ENCODE results near the gene S100A7.
"Not testable (repeated sequence)": the region's sequence is repeated elsewhere in the genome, so short reads cannot be mapped to it uniquely, and the experiment has no call there.

S100A7 gene

DNA sequence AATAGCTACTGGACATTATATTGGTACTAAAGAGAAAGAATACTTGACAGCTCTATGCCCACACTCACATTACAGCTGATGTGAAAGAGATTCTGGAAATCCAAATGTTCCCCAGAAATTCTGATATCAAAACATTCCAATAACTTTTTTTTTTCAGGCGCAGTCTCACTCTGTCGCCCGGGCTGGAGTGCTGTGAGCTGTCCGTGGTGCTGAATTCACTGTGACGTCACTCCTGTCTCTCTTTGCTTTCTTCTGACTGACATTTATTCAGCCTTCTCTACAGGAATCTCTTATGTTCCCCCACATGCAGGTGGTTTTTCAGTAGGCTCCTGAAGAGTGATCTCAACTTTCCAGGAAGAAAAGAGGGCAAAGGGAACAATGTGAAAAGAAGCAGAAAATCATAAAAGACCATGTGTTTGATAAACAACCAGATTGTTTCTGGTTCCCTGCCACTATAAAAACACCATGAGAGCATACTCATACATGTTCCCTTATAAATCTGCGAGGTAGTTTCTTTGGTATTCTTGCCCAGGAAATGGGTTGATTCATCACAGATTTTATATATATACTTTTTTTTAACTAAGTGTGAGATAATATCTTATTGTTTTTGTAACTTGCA is 37.9 kb downstream of the S100A7 start:
- TF ChIP-seq, protein P1, sequence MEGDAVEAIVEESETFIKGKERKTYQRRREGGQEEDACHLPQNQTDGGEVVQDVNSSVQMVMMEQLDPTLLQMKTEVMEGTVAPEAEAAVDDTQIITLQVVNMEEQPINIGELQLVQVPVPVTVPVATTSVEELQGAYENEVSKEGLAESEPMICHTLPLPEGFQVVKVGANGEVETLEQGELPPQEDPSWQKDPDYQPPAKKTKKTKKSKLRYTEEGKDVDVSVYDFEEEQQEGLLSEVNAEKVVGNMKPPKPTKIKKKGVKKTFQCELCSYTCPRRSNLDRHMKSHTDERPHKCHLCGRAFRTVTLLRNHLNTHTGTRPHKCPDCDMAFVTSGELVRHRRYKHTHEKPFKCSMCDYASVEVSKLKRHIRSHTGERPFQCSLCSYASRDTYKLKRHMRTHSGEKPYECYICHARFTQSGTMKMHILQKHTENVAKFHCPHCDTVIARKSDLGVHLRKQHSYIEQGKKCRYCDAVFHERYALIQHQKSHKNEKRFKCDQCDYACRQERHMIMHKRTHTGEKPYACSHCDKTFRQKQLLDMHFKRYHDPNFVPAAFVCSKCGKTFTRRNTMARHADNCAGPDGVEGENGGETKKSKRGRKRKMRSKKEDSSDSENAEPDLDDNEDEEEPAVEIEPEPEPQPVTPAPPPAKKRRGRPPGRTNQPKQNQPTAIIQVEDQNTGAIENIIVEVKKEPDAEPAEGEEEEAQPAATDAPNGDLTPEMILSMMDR (conservative IDR thresholded peaks at IDR 0.05; ENCODE audit: low read length), result no peak
- DNase-seq (ENCODE audit: low read depth), result peak; percentile 34
- H3K4me3 ChIP-seq (ENCODE audit: low read length), result no peak overlapping the region

- DNase-seq (ENCODE audit: low read depth), result no peak
- no peak overlapping the region for H3K4me3 ChIP-seq (ENCODE audit: low read length)
- TF ChIP-seq, protein P1 (conservative IDR thresholded peaks at IDR 0.05; ENCODE audit: low read length), result no peak
Measured at GRCh38 chr1:153420306-153420705, 40.1 kb downstream of the S100A7 start.

DNA sequence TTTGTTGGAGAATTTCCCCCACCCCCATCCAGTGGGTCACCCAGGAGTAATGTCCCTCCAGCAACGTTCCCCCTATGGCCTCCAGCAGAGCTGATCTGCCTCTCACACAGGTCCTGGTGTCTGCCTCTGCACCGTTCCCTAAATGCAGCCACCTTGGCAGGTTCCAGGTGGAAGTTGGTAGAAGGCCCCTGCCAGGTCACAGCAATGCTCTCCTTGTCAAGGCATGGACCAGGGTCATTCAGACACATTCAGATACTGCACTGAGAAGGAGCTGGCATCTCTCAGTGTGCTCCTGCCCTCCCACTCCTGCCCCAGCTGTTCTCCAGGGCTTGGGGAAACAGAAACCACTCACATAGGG is 41.0 kb downstream of the S100A7 start:
- not testable (repeated sequence) for DNase-seq (ENCODE audit: low read depth); H3K4me3 ChIP-seq (ENCODE audit: low read length)

DNA sequence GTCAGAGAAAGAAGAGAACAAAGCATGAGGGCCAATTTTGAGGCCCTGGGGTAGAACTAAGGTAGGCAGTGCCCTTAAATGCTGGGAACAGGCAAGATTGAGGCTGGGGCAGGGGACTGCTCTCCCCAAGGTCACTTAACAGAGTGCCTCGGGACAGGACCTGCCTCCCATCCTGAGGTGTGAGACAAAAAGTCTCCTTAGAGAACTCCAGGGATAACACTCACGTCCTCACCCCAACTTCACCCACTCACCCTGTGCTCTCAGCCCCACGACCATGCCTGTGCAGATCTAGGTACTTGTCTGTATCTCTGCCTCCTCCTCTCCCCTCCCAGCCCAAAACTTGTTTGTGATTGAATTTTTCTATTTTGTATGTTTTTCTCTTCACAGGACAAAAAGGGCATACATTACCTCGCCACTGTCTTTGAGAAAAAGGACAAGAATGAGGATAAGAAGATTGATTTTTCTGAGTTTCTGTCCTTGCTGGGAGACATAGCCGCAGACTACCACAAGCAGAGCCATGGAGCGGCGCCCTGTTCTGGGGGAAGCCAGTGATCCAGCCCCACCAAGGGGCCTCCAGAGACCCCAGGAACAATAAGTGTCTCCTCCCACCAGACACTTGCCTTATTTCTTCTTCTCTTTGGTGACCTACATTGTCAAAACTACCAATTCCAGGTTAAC is 41.6 kb downstream of the S100A7 start:
- H3K4me3 ChIP-seq (ENCODE audit: low read length); DNase-seq (ENCODE audit: low read depth): not testable (repeated sequence)

- H3K4me3 ChIP-seq (ENCODE audit: low read length), result no peak overlapping the region
- no peak for DNase-seq (ENCODE audit: low read depth)
- TF ChIP-seq, protein P1 (conservative IDR thresholded peaks at IDR 0.05; ENCODE audit: low read length), result no peak
Measured at GRCh38 chr1:153417136-153417888, 43.1 kb downstream of the S100A7 start.

DNA sequence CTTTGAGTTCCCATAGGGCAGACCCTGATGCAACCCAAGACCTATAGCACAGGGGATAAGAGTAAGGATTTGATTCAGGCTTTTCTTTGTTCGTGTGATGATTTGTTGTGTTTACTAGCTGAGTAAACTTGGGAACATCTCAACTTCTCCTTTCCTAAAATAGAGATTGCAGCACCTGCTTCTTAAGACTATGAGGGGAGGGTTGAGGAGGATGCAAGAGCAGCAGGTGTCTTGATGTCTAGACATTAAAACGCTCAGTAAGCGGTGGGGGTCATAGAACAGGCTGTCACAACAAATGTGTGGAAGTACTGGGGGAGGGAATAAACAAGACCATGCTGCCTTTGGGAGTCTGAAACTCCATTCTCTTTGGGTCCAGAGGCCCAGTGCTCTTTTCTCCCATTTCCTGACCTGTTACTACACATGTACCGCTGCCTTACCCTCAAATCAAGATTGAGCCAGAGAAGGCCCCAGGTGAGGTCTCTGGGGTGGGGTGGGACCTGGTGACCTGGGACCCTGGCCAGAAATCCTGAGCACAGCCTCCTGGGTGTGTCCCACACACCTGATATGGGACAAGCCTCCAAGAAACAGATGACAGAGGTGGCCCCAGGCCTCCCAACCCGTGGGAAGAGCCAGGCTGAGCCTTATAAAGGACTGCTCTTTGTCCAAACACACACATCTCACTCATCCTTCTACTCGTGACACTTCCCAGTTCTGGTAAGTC is 44.4 kb downstream of the S100A7 start, which contains the start of gene S100A7A:
Gene S100A7A, plus strand, starts transcription at position 671 of the 721 bp plus-strand sequence. CDS start 1,563 bp downstream, outside the sequence.
- TF ChIP-seq, protein P1 (conservative IDR thresholded peaks at IDR 0.05; ENCODE audit: low read length), result no peak
- no peak within 1 kb of the TSS for H3K4me3 ChIP-seq (ENCODE audit: low read length)
- no peak for DNase-seq (ENCODE audit: low read depth)

DNA sequence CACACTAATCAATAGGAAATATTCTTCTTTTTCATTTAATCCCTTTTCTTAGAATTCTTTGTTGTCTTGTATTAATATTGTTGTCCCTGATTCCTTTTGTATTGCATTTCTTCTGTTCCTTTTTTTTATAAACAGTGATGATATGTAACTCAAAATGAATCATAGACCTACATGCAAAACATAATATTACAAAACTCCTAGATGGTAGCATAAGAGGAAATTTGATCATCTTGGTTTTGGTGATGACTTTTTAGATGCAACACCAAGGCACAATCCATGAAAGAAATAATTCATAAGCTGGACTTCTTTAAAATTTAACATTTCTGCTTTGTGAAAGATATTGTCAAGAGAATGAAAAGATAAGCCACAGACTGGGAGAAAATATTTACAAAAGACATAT is 46.5 kb downstream of the S100A7 start:
- not testable (repeated sequence) for DNase-seq (ENCODE audit: low read depth); H3K4me3 ChIP-seq (ENCODE audit: low read length)
